Peyer's patch (tissue), 4 donors: Measurements from ENCODE around the gene BRD1. TPM values are rescaled to one million over a fixed set of nuclear protein-coding genes. Genes with fewer than 3 reads are reported as not detected.

Experiments used
- DNase-seq, 3 donors: peaks; one replicate each; pipeline ENCODE4 v3.0.0-alpha.2; 2017 to 2019
- H3K27ac ChIP-seq, 4 donors: fragments of 200-600 bp; sonication (generic); one replicate each; pipeline ENCODE4 v1.5.1; 2016 to 2019
- H3K27me3 ChIP-seq, 2 donors: fragments of 200-600 bp; sonication (generic); one replicate each; pipeline ENCODE4 v1.5.1; 2019
- H3K36me3 ChIP-seq, 3 donors: fragments of 200-600 bp; sonication (generic); one replicate each; pipeline ENCODE4 v1.5.1; 2016 to 2019
- H3K4me1 ChIP-seq, 4 donors: fragments of 200-600 bp; sonication (generic); one replicate each; pipeline ENCODE4 v1.5.1; 2016 to 2019
- H3K4me3 ChIP-seq, 4 donors: fragments of 200-600 bp; sonication (generic); 1 replicate in 3 of 4; 2 replicates in 1 of 4; pipeline ENCODE4 v1.5.1; 2016 to 2019; ENCODE audit warnings: mild to moderate bottlenecking in 1 of 4
- H3K9me3 ChIP-seq, 4 donors: fragments of 200-600 bp; sonication (generic); one replicate each; pipeline ENCODE4 v1.5.1; 2016 to 2019; ENCODE audit warnings: mild to moderate bottlenecking in 1 of 4
- POLR2A ChIP-seq, 2 donors: fragments of 450-650 bp; IDR thresholded peaks; one replicate each; pipeline ENCODE4 v1.5.1; 2017; ENCODE audit warnings: antibody characterized with exemption in 2 of 2, mild to moderate bottlenecking in 2 of 2, moderate library complexity in 2 of 2
- total RNA-seq, 4 donors: library from RNA; depleted of rRNA; stranded (reverse); fragments of >200 nt; gene quantifications; one replicate each; pipeline ENCODE4 v1.1.0, GENCODE V29; 2016
- TF ChIP-seq, protein P1 (sequence below), 6 experiments: fragments of 450-650 bp in 4 of 6; fragments of 200-600 bp in 2 of 6; sonication (generic) in 1 of 6; IDR thresholded peaks; one replicate each; pipeline ENCODE4 v1.5.1; 2017 to 2019; ENCODE audit warnings: antibody characterized with exemption in 6 of 6, mild to moderate bottlenecking in 3 of 6, moderate library complexity in 1 of 6

The BRD1 gene
- total RNA-seq, 4 donors from 2014 or later = 54.1 to 126 (median 78.5) TPM

DNA sequence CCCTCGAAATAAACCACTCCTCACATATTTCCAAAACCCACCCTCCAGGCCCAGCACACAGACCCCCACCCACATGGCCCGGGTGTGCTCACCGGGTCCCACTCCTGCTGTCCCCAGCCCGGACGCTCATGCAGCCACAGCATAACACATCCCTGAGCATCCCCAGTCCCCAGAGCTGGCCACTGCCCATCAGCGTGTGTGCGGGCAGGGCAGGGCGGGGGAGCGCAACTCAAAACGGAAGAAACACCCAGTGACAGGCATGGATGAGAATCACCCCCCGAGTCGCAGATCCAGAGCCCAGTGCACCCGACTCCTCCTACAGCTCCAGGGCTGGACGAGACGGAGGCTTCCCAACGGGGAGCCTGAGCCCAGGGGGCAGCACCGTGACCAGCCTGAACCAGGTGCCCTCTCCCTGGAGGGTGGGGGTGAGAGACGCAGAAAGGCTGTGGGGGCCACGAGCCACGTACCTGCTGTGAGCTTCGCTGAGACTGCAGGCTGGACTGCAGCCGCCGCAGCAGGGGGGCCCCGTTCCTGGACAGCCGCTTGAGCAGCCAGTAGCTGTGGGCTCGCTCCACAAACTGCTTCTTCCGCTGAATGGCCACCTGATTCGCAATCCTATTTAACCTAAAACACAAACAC is 23.8 kb downstream of the BRD1 start:
- Histone ChIP-seq H3K27me3 (no peaks in the 10 kb centered on the region), H3K4me1 (peaks cover 0 to 15% (median 0%) of the 10 kb centered on the region in 4 donors), H3K27ac (no peak overlapping the region), H3K36me3 (peaks cover 0 to 50% (median 0%) of the 10 kb centered on the region in 3 donors), H3K9me3 (no peaks in the 10 kb centered on the region), H3K4me3 (no peak overlapping the region)
- no peak for DNase-seq
- TF ChIP-seq POLR2A (IDR thresholded peaks at IDR 0.05) = no peak
- TF ChIP-seq, protein P1, sequence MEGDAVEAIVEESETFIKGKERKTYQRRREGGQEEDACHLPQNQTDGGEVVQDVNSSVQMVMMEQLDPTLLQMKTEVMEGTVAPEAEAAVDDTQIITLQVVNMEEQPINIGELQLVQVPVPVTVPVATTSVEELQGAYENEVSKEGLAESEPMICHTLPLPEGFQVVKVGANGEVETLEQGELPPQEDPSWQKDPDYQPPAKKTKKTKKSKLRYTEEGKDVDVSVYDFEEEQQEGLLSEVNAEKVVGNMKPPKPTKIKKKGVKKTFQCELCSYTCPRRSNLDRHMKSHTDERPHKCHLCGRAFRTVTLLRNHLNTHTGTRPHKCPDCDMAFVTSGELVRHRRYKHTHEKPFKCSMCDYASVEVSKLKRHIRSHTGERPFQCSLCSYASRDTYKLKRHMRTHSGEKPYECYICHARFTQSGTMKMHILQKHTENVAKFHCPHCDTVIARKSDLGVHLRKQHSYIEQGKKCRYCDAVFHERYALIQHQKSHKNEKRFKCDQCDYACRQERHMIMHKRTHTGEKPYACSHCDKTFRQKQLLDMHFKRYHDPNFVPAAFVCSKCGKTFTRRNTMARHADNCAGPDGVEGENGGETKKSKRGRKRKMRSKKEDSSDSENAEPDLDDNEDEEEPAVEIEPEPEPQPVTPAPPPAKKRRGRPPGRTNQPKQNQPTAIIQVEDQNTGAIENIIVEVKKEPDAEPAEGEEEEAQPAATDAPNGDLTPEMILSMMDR (IDR thresholded peaks at IDR 0.05) = no peak

DNA sequence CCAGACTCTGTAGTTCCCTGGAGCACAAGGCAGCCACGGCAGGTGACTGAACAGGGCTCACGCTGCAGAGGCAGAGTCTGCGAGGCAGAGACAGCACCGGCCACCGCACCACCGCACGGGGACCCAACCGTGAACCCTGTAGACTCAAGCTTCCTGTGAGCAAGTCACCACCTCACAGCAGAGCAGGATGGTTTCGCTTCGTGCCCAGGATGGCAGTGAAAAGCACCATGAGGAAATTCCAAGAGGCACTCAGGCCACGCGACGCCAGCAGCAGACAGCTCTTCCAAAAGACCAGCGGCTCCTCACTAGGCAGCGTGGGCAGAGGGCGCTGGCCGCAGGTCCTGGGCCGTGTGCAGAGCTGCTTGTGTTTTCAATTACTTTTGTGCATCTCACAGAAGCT is 24.5 kb downstream of the BRD1 start:
- peaks cover 0 to 57% (median 0%) of the 10 kb centered on the region in 3 donors for H3K36me3 ChIP-seq
- DNase-seq = no peak

DNA sequence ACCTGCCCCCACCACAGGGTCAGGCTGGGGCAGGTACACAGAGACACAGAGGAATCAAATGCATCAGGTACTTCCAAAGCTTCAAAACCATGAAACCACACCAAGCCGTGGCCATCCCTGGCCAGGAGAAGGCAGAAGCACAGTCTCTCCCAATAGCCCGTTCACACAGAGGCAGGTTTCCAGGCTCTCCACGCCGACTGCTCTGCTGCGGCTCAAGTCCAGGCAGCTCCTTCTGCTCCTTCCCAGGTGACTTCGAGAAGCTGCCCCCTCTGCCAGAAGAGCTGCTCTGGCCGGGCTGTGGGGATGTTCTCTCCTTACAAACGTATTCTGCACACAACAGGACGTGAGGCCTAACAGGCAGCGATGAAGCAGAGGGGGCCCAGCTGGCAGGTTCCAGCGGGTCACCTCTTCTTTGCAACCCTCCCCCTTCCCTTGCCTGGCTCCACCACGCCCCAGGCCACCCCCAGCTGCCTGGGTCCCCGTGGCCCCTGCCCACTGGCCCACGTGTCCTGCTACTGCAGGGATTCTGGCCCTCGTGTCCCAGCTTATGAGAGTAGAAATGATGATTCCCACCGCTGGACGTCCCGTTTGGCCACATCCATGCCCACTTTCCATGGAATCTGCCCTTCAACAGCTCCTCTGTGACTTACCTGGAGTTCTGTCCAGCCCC is 26.1 kb downstream of the BRD1 start:
- H3K36me3 ChIP-seq = peaks cover 0 to 73% (median 0%) of the 10 kb centered on the region in 3 donors
- DNase-seq = no peak
- no peaks in the 10 kb centered on the region for H3K27me3 ChIP-seq
- H3K9me3 ChIP-seq = no peaks in the 10 kb centered on the region
- H3K4me1 ChIP-seq = peaks cover 0 to 4% (median 0%) of the 10 kb centered on the region in 4 donors
- no peak overlapping the region for H3K4me3 ChIP-seq
- TF ChIP-seq POLR2A (IDR thresholded peaks at IDR 0.05) = no peak
- TF ChIP-seq, protein P1 (IDR thresholded peaks at IDR 0.05) = no peak
- no peak overlapping the region for H3K27ac ChIP-seq

More for the DNA sequence above, 24.5 kb downstream of the BRD1 start:
- H3K27me3 ChIP-seq = no peaks in the 10 kb centered on the region
- no peaks in the 10 kb centered on the region for H3K9me3 ChIP-seq
- peaks cover 0 to 7% (median 0%) of the 10 kb centered on the region in 4 donors for H3K4me1 ChIP-seq
- no peak overlapping the region for H3K4me3 ChIP-seq
- H3K27ac ChIP-seq = no peak overlapping the region
- TF ChIP-seq, protein P1 (IDR thresholded peaks at IDR 0.05) = no peak
- no peak for TF ChIP-seq POLR2A (IDR thresholded peaks at IDR 0.05)

DNA sequence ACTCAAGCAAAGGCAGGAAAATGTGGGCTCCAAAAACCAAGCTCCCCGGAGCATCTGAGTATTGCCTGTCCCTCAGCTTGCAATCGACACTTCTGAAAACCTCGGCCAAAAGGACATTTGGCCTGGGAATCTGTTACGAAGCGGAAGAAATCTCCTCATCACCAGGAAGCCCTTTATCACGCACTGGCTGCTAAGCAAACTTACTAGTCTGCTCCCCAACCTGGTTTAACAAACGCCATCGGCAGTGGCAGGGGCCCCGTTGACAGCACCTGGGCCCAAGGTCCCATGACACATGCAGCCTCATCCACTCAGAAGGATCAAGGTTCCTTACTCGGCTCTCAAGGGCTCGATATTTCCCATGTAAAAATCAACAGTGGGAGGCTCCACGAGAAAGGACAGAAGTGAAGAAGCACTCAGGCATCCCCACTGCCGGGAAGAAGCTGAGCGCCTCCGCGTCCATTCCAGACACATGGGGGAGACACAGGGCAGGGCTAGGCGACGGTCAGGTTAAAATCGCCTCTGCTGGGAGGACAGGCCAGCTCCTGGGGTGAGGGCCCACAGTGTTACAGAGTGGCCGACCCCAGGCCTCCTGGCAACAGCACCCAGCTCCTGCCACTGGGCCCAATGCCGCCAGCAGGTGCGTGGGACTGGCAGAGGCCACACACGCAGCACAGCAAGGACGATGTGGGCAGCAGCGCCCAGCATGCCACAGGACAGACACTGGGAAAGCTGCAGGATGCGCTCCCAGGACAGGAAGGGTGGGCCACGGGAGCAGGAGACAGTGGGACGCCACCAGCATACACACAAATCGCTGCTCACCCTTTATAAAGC is 27.1 kb downstream of the BRD1 start:
- DNase-seq = no peak
- Histone ChIP-seq H3K27me3 (no peaks in the 10 kb centered on the region), H3K4me1 (peaks cover 0 to 4% (median 0%) of the 10 kb centered on the region in 4 donors), H3K4me3 (no peak overlapping the region), H3K9me3 (no peaks in the 10 kb centered on the region), H3K27ac (no peak overlapping the region), H3K36me3 (peaks cover 0 to 82% (median 0%) of the 10 kb centered on the region in 3 donors)
- TF ChIP-seq, protein P1 (IDR thresholded peaks at IDR 0.05) = no peak
- TF ChIP-seq POLR2A (IDR thresholded peaks at IDR 0.05) = no peak

DNA sequence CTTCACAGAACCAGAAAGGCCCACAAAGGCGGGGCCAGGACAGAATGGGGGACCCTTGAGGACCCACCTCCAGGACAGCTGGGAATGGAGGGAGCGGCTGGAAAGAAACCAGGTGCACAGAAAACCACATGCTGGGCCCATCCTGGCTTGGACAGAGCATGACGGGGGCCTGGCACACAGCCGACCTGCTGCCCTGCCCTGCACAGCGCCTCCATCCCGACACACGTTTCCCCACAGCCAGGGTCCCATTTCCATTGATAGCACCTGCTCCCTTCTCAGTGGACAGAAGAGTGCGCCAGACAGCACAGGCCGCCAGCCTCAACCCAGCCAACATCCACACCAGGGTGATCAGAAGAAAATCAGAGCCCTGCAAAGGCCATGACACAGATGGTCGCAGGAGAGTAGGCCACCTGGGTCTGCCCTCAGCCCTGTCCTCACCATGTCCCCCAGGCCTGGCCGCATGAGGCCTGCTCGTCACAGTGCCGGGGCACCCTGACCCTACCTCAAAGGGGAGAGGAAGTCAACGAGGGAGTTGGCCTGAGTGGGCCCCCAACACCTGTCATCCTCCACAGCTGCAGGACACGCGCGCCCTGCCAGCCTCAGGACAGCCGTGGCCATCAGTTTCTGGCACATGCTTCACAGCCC is 28.1 kb downstream of the BRD1 start:
- H3K9me3 ChIP-seq = no peaks in the 10 kb centered on the region
- H3K27ac ChIP-seq = no peak overlapping the region
- H3K4me3 ChIP-seq = no peak overlapping the region
- peaks cover 0 to 87% (median 0%) of the 10 kb centered on the region in 3 donors for H3K36me3 ChIP-seq
- TF ChIP-seq, protein P1 (IDR thresholded peaks at IDR 0.05) = no peak
- TF ChIP-seq POLR2A (IDR thresholded peaks at IDR 0.05) = no peak
- H3K4me1 ChIP-seq = no peaks in the 10 kb centered on the region
- no peaks in the 10 kb centered on the region for H3K27me3 ChIP-seq
- no peak for DNase-seq
